NCI-H2029 treated with DMSO at 0.1 percent for 48 hours (cell line): ENCODE results near the gene WFIKKN1.

ENCODE experiments used
- DNase-seq: peaks from one replicate; lab custom pipeline; 2025; lab: John Stamatoyannopoulos, UW

Gene WFIKKN1

GRCh38 chr16:657487-657886, 26.7 kb downstream of the WFIKKN1 start:
- no peak for DNase-seq

DNA sequence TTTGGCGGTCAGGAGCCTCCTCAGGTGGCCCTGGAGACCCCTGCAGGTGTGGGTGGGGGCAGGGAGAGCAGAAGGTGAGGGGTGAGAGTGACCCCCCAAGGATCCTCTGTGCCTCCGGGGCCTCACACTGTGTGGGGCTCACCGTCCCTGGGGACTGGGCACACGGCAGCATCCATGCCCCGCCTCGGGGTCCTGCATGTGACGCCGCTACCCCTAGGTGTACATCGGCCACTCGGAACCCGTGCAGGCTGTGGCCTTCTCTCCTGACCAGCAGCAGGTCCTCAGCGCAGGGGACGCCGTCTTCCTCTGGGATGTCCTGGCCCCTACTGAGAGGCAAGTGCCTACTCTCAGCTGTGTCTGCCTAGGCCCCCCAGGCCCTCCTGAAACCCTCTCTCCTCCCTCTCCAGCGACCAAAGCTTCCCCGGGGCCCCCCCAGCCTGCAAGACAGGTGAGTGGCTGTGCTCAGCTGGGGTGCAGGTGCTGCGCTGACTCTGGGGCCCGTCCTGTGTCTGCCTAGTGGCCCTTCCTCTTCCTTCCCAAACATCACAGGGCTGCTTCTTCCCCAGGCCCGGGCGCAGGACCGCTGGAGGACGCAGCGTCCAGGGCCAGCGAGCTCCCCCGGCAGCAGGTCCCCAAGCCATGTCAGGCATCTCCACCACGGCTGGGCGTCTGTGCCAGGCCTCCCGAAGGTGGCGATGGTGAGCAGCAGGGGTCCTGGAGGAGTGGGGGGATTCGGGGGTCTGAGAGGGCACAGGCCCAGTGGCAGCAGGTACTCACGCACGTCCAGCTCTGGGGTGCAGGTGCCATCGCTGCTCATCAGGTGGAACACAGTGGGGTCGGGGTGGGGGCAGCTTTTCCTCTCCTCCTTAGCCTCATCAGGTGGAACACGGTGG, 28.1 kb downstream of the WFIKKN1 start:
- DNase-seq: no peak

DNA sequence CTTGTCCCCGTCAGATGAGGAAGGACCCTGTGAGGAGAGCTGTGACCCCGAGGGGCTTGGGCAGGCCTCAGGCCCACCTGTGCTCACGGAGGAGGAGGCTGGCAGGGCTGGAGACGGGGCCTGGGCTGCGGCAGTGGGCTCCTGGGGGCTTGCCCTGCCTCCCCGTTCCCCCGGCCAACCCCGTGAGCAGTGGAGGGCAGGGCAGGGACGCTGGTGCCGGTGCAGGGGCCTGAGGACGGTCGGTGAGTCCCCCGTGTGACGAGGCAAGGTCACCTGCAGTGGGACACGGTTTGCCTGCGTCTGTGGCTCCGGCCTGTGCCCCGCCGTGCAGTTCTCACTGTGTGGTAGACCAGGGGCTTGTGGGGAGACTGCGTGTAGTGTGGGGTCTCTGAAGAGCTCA, 28.8 kb downstream of the WFIKKN1 start:
- no peak for DNase-seq

- no peak for DNase-seq
These were observed 29.3 kb downstream of the WFIKKN1 start for GRCh38 chr16:660132-660458.

DNA sequence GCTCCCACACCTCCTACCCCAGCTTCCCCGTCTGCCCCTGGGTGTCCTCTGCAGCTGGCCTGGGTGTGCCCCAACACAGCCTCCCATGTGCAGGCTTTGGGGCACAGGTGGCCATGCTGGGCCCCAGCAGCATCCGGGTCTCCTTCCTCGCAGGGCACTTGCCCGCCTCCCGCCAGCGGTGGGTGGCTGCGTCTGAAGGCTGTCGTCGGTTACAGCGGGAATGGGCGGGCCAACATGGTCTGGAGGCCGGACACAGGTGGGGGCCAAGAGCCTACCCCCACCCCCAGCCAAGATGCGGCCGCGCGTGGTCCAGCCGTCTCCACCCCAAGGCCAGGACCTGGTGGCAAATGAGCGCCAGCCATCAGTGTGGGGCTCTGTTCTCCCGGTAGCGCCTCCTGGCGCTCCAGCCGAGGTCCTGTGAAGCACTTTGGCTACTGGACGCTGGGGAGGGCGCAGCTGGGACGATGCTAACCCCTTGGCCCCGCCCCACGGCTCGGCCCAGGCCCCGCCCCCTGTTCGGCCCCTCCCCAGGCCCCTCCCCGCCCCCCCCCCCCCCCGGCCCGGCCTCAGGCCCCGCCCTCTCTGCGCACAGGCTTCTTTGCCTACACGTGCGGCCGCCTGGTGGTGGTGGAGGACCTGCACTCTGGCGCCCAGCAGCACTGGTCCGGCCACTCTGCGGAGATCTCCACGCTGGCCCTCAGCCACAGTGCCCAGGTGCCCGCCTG, 29.8 kb downstream of the WFIKKN1 start:
- DNase-seq: peak; percentile 48

DNA sequence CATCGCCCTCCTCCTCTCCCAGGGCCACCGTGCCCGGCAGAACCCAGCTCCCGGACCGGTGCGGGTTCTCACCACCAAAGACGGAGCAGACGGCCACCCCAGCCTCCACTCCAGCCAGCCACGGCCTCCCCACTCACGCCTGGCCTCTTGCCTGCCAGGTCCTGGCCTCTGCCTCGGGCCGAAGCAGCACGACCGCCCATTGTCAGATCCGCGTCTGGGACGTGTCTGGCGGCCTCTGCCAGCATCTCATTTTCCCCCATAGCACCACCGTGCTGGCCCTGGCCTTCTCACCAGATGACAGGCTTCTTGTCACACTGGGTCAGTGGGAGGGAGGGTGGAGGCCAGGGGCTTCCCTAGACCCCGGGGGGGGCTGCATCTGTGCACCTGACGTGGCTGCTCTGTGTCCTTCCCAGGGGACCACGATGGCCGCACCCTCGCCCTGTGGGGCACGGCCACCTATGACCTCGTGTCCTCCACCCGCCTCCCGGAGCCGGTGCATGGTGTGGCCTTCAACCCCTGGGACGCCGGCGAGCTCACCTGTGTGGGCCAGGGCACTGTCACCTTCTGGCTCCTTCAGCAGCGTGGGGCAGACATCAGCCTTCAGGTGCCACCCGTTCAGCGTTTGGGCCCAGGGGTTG, 30.5 kb downstream of the WFIKKN1 start:
- no peak for DNase-seq

- DNase-seq: no peak
These were observed 31.3 kb downstream of the WFIKKN1 start for GRCh38 chr16:662095-662494.

GRCh38 chr16:662597-662996, 31.8 kb downstream of the WFIKKN1 start:
- no peak for DNase-seq

DNA sequence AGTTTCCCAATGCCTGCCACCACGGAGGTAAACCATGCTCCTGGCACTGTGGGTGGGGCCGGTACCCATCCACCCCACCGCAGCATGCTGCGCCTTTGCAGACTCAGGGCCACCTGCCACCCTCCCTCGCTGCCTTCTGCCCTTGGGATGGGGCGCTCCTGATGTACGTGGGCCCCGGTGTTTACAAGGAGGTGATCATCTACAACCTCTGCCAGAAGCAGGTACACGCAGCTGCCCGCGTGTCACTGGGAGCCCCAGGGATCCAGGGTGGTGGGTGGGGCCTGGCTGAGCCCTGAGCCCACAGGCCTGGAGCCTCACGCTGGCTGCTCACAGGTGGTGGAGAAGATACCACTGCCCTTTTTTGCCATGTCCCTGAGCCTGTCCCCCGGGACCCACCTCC, 35.8 kb downstream of the WFIKKN1 start:
- no peak for DNase-seq

GRCh38 chr16:667113-667779, 36.5 kb downstream of the WFIKKN1 start:
- DNase-seq: no peak

DNA sequence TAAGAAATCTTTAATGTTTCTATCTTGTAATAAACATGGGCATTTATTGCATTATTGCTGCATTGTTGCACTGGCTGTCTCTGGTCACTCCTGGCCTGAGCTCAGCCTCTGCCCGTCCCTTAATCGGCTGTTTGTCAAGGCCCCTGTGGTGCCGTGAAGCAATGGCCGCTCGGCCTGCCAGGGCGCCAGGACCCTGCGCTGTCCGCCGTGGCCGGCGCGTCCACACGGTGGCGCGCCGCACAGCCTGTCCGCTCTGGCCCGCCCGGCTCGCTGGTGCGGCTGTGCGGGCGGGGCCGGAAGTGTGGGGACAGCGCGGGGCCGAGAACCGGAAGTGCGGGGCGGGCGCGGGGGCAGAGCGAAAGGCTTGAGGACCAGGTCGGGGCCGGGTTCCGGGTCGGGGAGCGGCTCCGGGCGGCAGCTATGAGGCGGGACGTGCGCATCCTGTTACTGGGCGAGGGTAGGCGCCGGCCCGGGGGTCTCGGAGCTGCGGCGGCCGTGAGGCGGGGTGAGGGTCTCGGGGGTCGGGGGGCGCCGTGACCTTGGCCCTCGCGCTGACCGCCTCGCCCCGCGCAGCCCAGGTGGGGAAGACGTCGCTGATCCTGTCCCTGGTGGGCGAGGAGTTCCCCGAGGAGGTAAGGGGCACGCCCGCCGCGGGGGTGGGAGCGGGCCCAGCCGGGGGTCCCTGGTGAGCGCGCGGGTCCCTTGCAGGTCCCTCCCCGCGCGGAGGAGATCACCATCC, 37.2 kb downstream of the WFIKKN1 start, which contains the start of gene RHOT2:
Gene RHOT2, plus strand, starts transcription at position 353 of the 739 bp plus-strand sequence. Its CDS starts 68 bp downstream, at position 421.
- DNase-seq: peak; percentile 34

- DNase-seq: no peak
These were observed 37.9 kb downstream of the WFIKKN1 start for GRCh38 chr16:668519-669171.

DNA sequence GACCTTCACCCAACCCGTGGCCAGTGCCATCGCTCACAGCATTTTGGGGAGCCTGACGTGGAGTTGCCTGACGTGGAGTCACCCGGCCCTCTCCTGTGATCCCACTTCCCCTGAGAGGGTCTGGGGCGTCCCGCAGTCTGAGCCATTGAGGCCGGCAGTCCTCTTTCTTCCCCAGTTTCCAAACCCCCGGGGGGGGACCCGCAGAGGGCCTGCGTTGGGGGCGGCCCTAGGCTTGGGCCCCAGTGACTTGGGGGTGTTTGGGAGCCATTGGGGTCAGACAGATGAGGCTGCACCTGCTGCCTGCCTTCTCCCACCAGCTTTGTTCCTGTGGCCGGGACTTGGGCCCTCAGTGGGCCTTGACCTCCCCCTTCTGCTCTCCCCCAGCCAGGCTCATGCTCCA, 38.9 kb downstream of the WFIKKN1 start:
- DNase-seq: no peak

DNA sequence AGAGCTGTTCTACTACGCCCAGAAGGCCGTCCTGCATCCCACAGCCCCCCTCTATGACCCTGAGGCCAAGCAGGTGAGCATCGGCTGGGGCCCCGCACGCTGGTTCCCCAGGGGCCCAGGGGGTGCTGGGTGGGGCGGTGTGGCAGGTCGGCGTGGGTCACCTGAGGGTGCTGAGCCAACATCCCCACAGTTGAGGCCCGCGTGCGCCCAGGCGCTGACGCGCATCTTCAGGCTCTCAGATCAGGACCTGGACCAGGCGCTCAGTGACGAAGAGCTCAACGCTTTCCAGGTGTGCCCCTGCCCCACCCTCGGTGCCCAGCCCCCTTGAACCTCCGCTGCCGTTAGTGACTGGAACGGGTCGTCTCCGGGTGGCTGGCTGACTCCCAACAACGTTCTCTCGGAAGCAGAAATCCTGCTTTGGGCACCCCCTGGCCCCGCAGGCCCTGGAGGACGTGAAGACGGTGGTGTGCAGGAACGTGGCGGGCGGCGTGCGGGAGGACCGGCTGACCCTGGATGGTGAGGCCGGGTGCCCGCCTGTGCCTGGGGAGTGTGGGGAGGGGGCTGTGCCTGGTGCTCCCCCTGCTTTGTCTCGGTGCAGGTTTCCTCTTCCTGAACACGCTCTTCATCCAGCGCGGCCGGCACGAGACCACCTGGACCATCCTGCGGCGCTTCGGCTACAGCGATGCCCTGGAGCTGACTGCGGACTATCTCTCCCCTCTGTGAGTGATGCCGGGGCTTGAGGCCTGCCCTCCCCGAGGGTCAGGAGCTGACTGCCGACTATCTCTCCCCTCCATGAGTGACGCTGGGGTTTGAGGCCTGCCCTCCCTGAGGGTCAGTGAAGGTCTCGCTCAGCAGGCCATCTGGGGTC, 39.9 kb downstream of the WFIKKN1 start:
- DNase-seq: no peak

GRCh38 chr16:671353-672131, 40.8 kb downstream of the WFIKKN1 start:
- DNase-seq: no peak

- no peak for DNase-seq
These were observed 41.6 kb downstream of the WFIKKN1 start for GRCh38 chr16:672371-672770.

- no peak for DNase-seq
These were observed 42.1 kb downstream of the WFIKKN1 start for GRCh38 chr16:672851-673250.

DNA sequence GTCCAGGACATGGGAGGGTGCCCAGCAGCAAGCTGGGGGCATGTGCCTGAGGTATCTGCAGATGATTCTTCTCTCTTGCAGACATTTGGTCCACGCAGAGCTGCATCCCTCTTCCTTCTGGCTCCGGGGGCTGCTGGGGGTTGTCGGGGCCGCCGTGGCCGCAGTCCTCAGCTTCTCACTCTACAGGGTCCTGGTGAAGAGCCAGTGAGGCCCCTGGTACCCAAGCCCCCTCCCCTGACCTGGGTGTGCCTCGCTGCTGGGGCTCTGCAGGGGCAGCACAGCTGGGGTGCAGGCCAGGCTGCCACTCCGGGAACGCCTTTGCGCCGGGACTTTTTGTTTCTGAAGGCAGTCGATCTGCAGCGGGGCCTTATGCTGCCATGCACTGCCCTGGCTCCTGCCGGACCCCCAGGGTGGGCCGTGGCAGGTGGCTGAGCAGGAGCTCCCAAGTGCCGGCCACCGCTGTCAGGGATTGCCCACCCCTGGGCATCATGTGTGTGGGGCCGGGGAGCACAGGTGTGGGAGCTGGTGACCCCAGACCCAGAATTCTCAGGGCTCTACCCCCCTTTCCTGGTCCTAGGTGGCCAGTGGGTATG, 42.7 kb downstream of the WFIKKN1 start:
- no peak for DNase-seq
